Measurements from ENCODE around the gene GCNT2.

- TF ChIP-seq CTCF (conservative IDR thresholded peaks at IDR 0.05; ENCODE audit: low read depth, low read length) (no peak), EZH2 (IDR thresholded peaks at IDR 0.05; ENCODE audit: borderline replicate concordance, low read depth, low read length, poor library complexity, severe bottlenecking) (no peak)
Measured at GRCh38 chr6:10599046-10599445, 77.9 kb downstream of the GCNT2 start.
